Spleen (tissue), 11 donors: Measurements from ENCODE around the gene GJB1. TPM values are rescaled to one million over a fixed set of nuclear protein-coding genes. Genes with fewer than 3 reads are reported as not detected.

Source experiments
- DNase-seq: peaks from one replicate; pipeline ENCODE4 v3.0.0-alpha.2; 2020
- H3K27ac ChIP-seq, 8 donors: fragments of 200-600 bp; sonication (generic) in 7 of 8; 1 replicate in 4 of 8; 2 replicates in 4 of 8; pipeline versions ENCODE4 v1.5.0 to v1.8.0; 2016 to 2021; ENCODE audit warnings: inconsistent platforms in 4 of 8, mild to moderate bottlenecking in 4 of 8, moderate library complexity in 1 of 8
- H3K27me3 ChIP-seq, 7 donors: fragments of 200-600 bp; sonication (generic) in 6 of 7; replicated peaks in 1 of 7; 1 replicate in 4 of 7; 2 replicates in 3 of 7; pipeline versions ENCODE4 v1.5.0 to v1.8.0; 2016 to 2021; ENCODE audit warnings: inconsistent platforms in 3 of 7, mild to moderate bottlenecking in 1 of 7
- H3K36me3 ChIP-seq, 6 donors: fragments of 200-600 bp; sonication (generic) in 5 of 6; 1 replicate in 4 of 6; 2 replicates in 2 of 6; pipeline versions ENCODE4 v1.5.0 to v1.8.0; 2016 to 2021; ENCODE audit warnings: inconsistent platforms in 2 of 6
- H3K4me1 ChIP-seq, 6 donors: fragments of 200-600 bp; sonication (generic) in 5 of 6; 1 replicate in 3 of 6; 2 replicates in 3 of 6; pipeline versions ENCODE4 v1.5.0 to v1.8.0; 2016 to 2021; ENCODE audit warnings: inconsistent platforms in 3 of 6
- H3K4me3 ChIP-seq, 8 donors: fragments of 200-600 bp; sonication (generic) in 7 of 8; 1 replicate in 4 of 8; 2 replicates in 4 of 8; pipeline versions ENCODE4 v1.5.0 to v1.8.0; 2016 to 2021; ENCODE audit warnings: inconsistent platforms in 4 of 8, mild to moderate bottlenecking in 4 of 8, moderate library complexity in 2 of 8
- H3K9me3 ChIP-seq, 8 donors: fragments of 200-600 bp; sonication (generic) in 7 of 8; 1 replicate in 4 of 8; 2 replicates in 4 of 8; pipeline versions ENCODE4 v1.5.0 to v1.8.0; 2016 to 2021; ENCODE audit warnings: inconsistent platforms in 4 of 8
- CTCF ChIP-seq, 11 experiments: fragments of 200-600 bp in 7 of 11; fragments of 450-650 bp in 4 of 11; sonication (generic) in 4 of 11; IDR thresholded peaks in 8 of 11; conservative IDR thresholded peaks in 3 of 11; 1 replicate in 7 of 11; 2 replicates in 4 of 11; pipeline versions ENCODE4 v1.4.0 to v1.8.0; 2016 to 2021; ENCODE audit warnings: antibody characterized with exemption in 11 of 11, inconsistent platforms in 4 of 11, mild to moderate bottlenecking in 1 of 11
- POLR2A ChIP-seq, 3 donors: fragments of 450-650 bp; IDR thresholded peaks; one replicate each; pipeline ENCODE4 v1.5.1; 2017; ENCODE audit warnings: antibody characterized with exemption in 3 of 3, mild to moderate bottlenecking in 1 of 3
- POLR2AphosphoS5 ChIP-seq, 3 donors: sonication (generic); formaldehyde crosslinking; IDR thresholded peaks; one replicate each; pipeline ENCODE4 v1.5.1; 2017; ENCODE audit warnings: antibody characterized with exemption in 3 of 3
- WGBS, 5 donors: extraction: QIAGEN DNeasy Blood & Tissue Kit in 3 of 5; methylation state at CpG; one replicate each; pipeline versions ENCODE4 v1.1.5 to v1.1.7; 2013 to 2018; 5-methylcytosine and 5-hydroxymethylcytosine counted together
- intact Hi-C: fragments of 100-400 bp; cut with DNase I; formaldehyde crosslinking; loops from one replicate; pipeline ENCODE4 v1.15.0; 2023; ENCODE audit warnings: low total_unique reads
- polyA plus RNA-seq, 3 donors: library from polyadenylated mRNA; stranded (reverse); fragments of 200-250 nt; gene quantifications; one replicate each; pipeline ENCODE4 v1.2.1, GENCODE V29; 2013
- total RNA-seq, 7 donors: library from RNA; depleted of rRNA in 3 of 7; stranded (reverse); fragments of >200 nt in 3 of 7; fragmentation: NEBNext Ultra II Directional in 4 of 7; extraction: Animal tissue kit (Norgen Biotek cat#: 25700) in 4 of 7; gene quantifications; one replicate each; pipeline versions ENCODE4 v1.1.0 to v1.2.1, GENCODE V29; 2016 to 2021
- donor health status: healthy with polysubstance abuse.
- donor health status: DM: no; HTN: no; CAD: no; lungs with moderate emphysema.
- donor health status: DM: no; HTN: no; CAD: no.
- donor health status: Bipolar disorder and iron deficiency.
- donor health status: healthy.
- donor health status: DM: no; HTN: no; CAD: no.
- donor health status: DM: yes; HTN: yes; CAD: no.

GJB1 gene
- total and polyA plus RNA-seq, 10 donors: not detected

- H3K27ac ChIP-seq: no peak overlapping the region
- H3K4me1 ChIP-seq: no peaks in the 10 kb centered on the region
- TF ChIP-seq POLR2AphosphoS5 (IDR thresholded peaks at IDR 0.05) (no peak), CTCF (IDR thresholded peaks at IDR 0.05 in 8 of 11, conservative IDR thresholded peaks at IDR 0.05 in 3 of 11) (no peak), POLR2A (IDR thresholded peaks at IDR 0.05) (no peak)
- no peak overlapping the region for H3K4me3 ChIP-seq
- WGBS, 5 donors: 73 to 97% (median 84%) methylated on average over 5 of the region's 5 CpGs
- no peak for DNase-seq
- H3K9me3 ChIP-seq: no peaks in the 10 kb centered on the region
- peaks cover 0 to 7% (median 0%) of the 10 kb centered on the region in 7 donors for H3K27me3 ChIP-seq
- intact Hi-C loops: no loop called here
- no peaks in the 10 kb centered on the region for H3K36me3 ChIP-seq
Measured at GRCh38 chrX:71227370-71228062, 4.5 kb downstream of the GJB1 start.

- Histone ChIP-seq H3K9me3 (no peaks in the 10 kb centered on the region), H3K27me3 (peaks cover 0 to 7% (median 0%) of the 10 kb centered on the region in 7 donors), H3K27ac (no peak overlapping the region), H3K36me3 (no peaks in the 10 kb centered on the region), H3K4me1 (no peaks in the 10 kb centered on the region), H3K4me3 (no peak overlapping the region)
- intact Hi-C loops: no loop called here
- DNase-seq: no peak
- no peak for TF ChIP-seq POLR2AphosphoS5 (IDR thresholded peaks at IDR 0.05)
- 81 to 100% (median 96%) methylated on average over 1 of the region's 1 CpG for WGBS, 5 donors
Measured at GRCh38 chrX:71228063-71228642, 5.1 kb downstream of the GJB1 start.

GRCh38 chrX:71235482-71235881, 12.5 kb downstream of the GJB1 start:
- intact Hi-C loops: no loop called here
- 63 to 87% (median 70%) methylated on average over 3 of the region's 3 CpGs for WGBS, 5 donors
- DNase-seq: no peak
- H3K4me3 ChIP-seq: no peak overlapping the region
- TF ChIP-seq POLR2A (IDR thresholded peaks at IDR 0.05) (no peak), POLR2AphosphoS5 (IDR thresholded peaks at IDR 0.05) (no peak), CTCF (IDR thresholded peaks at IDR 0.05 in 8 of 11, conservative IDR thresholded peaks at IDR 0.05 in 3 of 11) (no peak)
- H3K4me1 ChIP-seq: no peaks in the 10 kb centered on the region
- no peaks in the 10 kb centered on the region for H3K27me3 ChIP-seq
- H3K9me3 ChIP-seq: no peaks in the 10 kb centered on the region
- no peak overlapping the region for H3K27ac ChIP-seq
- H3K36me3 ChIP-seq: peaks cover 0 to 11% (median 3%) of the 10 kb centered on the region in 6 donors

- Histone ChIP-seq H3K4me1 (no peaks in the 10 kb centered on the region), H3K9me3 (no peaks in the 10 kb centered on the region), H3K27ac (no peak overlapping the region), H3K36me3 (peaks cover 0 to 24% (median 12%) of the 10 kb centered on the region in 6 donors), H3K4me3 (no peak overlapping the region), H3K27me3 (no peaks in the 10 kb centered on the region)
- no peak for DNase-seq
- TF ChIP-seq POLR2AphosphoS5 (IDR thresholded peaks at IDR 0.05) (no peak), POLR2A (IDR thresholded peaks at IDR 0.05) (no peak), CTCF (IDR thresholded peaks at IDR 0.05 in 8 of 11, conservative IDR thresholded peaks at IDR 0.05 in 3 of 11) (no peak)
- WGBS, 5 donors: 46 to 100% (median 82%) methylated on average over 1 of the region's 1 CpG
- intact Hi-C loops: no loop called here
Measured at GRCh38 chrX:71236836-71237235, 13.8 kb downstream of the GJB1 start.
